Natural killer cell (primary cell): ENCODE data around the gene PRDM8. TPM values are rescaled to one million over a fixed set of nuclear protein-coding genes. Genes with fewer than 3 reads are reported as not detected.

Experiments
- ATAC-seq, 3 donors: fragments of 150-1000 bp in 2 of 3; fragments of 200-7000 bp in 1 of 3; cut with Tn5 transposase; 1 replicate in 1 of 3; 2 replicates in 2 of 3; pipeline ENCODE4 v1.10.0; 2021; ENCODE audit warnings: mild to moderate bottlenecking in 2 of 3, moderate library complexity in 2 of 3
- DNase-seq, 2 donors: peaks; one replicate each; pipeline versions ENCODE4 v3.0.0 to v3.0.0-alpha.2; 2013 to 2021; ENCODE audit warnings: mixed read lengths in 1 of 2
- H3K27ac ChIP-seq: one replicate; pipeline ENCODE4 v1.5.1; 2013; ENCODE audit warnings: mild to moderate bottlenecking, low read length
- H3K27me3 ChIP-seq: one replicate; pipeline ENCODE4 v1.6.1; 2013; ENCODE audit warnings: low read length; ENCODE audit not compliant: control insufficient read depth, insufficient read depth
- H3K36me3 ChIP-seq: one replicate; pipeline ENCODE4 v1.6.1; 2013; ENCODE audit warnings: low read length; ENCODE audit not compliant: control insufficient read depth, insufficient read depth
- H3K4me1 ChIP-seq: one replicate; pipeline ENCODE4 v1.6.1; 2013; ENCODE audit warnings: low read length; ENCODE audit not compliant: control insufficient read depth, insufficient read depth
- H3K4me3 ChIP-seq: one replicate; pipeline ENCODE4 v1.5.1; 2013; ENCODE audit warnings: low read length
- H3K9me3 ChIP-seq: one replicate; pipeline ENCODE4 v1.6.1; 2013; ENCODE audit warnings: low read length; ENCODE audit not compliant: control insufficient read depth, insufficient read depth
- H3K27ac Mint-ChIP-seq, 2 donors: one replicate each; pipeline ENCODE4 v1.8.0; 2022; ENCODE audit warnings: mild to moderate bottlenecking in 2 of 2, mixed read lengths in 2 of 2, moderate library complexity in 1 of 2
- H3K27me3 Mint-ChIP-seq, 2 donors: one replicate each; pipeline ENCODE4 v1.8.0; 2022; ENCODE audit warnings: low read depth in 2 of 2, mixed read lengths in 2 of 2
- H3K36me3 Mint-ChIP-seq: one replicate; pipeline ENCODE4 v1.8.0; 2022; ENCODE audit warnings: mixed read lengths
- H3K4me1 Mint-ChIP-seq, 2 donors: one replicate each; pipeline ENCODE4 v1.8.0; 2022; ENCODE audit warnings: mixed read lengths in 2 of 2
- H3K4me3 Mint-ChIP-seq: one replicate; pipeline ENCODE4 v1.8.0; 2022; ENCODE audit warnings: mild to moderate bottlenecking, moderate library complexity, mixed read lengths
- H3K9me3 Mint-ChIP-seq, 2 donors: one replicate each; pipeline ENCODE4 v1.8.0; 2022; ENCODE audit warnings: mixed read lengths in 2 of 2
- CTCF ChIP-seq: fragments of 200-600 bp; IDR thresholded peaks from one replicate; pipeline ENCODE4 v1.8.0; 2022; ENCODE audit warnings: antibody characterized with exemption
- WGBS: methylation state at CpG from one replicate; pipeline ENCODE4 v1.1.7; 2013; ENCODE audit warnings: missing lambda C conversion rate; ENCODE audit not compliant: insufficient coverage; 5-methylcytosine and 5-hydroxymethylcytosine counted together
- intact Hi-C: fragments of 100-400 bp; cut with micrococcal nuclease; formaldehyde crosslinking; loops from one replicate; pipeline ENCODE4 v1.14.2; 2022
- total RNA-seq, 4 donors: library from RNA; stranded (reverse); fragments of 120-200 nt in 1 of 4; gene quantifications; one replicate each; pipeline versions ENCODE4 v1.2.3 to v1.2.4, GENCODE V29; 2013 to 2022

PRDM8 gene
- total RNA-seq, 3 donors from 2014 or later (not counting 1 experiment from before 2014, with no cell fraction given) = 5.8 to 6.2 (median 6.0) TPM

DNA sequence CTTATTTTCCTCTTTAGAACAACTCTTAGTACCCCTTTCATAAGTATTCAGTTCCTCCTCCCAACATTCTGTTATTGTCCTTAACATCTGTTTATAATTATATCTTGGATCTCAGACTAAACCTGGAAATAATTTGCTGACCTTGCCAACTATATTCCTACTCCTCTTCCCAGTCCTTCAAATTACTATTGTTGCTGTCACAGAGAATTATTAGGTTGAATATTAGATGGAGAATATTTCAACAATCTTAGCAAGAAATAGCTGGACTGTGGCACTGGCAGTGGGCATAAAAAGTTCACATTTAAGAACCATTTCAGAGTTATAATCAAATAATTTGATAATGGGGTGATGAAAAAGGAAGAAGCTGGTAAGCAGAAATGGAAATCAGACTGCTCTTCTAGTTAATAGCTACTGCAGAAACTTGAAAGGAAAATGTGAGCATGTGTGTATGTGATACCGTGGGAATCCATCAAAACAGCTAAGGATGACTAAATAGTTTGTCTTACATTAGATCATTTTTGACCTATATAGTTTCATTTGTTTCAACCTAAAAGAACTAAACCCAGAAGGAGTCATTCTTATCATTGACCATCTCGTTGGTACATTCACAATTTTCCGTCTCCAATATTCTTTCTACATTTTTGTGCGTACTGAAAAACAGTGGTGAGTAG lies 43.3 kb upstream of the PRDM8 start:
- H3K27me3 Mint-ChIP-seq = peaks cover 0 to 4% of the 10 kb centered on the region in 2 donors
- no peak overlapping the region for H3K4me3 ChIP-seq
- H3K27ac Mint-ChIP-seq = no peak overlapping the region
- H3K36me3 Mint-ChIP-seq = no peaks in the 10 kb centered on the region
- no peaks in the 10 kb centered on the region for H3K27me3 ChIP-seq
- no peaks in the 10 kb centered on the region for H3K4me1 ChIP-seq
- ATAC-seq (no peak), DNase-seq (no peak)
- H3K36me3 ChIP-seq = no peaks in the 10 kb centered on the region
- H3K9me3 ChIP-seq = no peaks in the 10 kb centered on the region
- intact Hi-C loops = no loop called here
- H3K27ac ChIP-seq = no peak overlapping the region
- no peak for TF ChIP-seq CTCF
- 98% methylated on average over 3 of the region's 4 CpGs for WGBS
- H3K9me3 Mint-ChIP-seq = no peaks in the 10 kb centered on the region
- no peaks in the 10 kb centered on the region for H3K4me1 Mint-ChIP-seq
- no peak overlapping the region for H3K4me3 Mint-ChIP-seq

GRCh38 chr4:80154545-80154933 lies 42.8 kb upstream of the PRDM8 start:
- Histone ChIP-seq H3K9me3 (no peaks in the 10 kb centered on the region), H3K27me3 (no peaks in the 10 kb centered on the region), H3K4me1 (no peaks in the 10 kb centered on the region), H3K4me3 (no peak overlapping the region), H3K27ac (no peak overlapping the region), H3K36me3 (no peaks in the 10 kb centered on the region)
- DNase-seq (no peak), ATAC-seq (no peak)
- H3K4me3 Mint-ChIP-seq = no peak overlapping the region
- no peaks in the 10 kb centered on the region for H3K4me1 Mint-ChIP-seq
- no peak for TF ChIP-seq CTCF
- H3K36me3 Mint-ChIP-seq = no peaks in the 10 kb centered on the region
- intact Hi-C loops = no loop called here
- H3K9me3 Mint-ChIP-seq = no peaks in the 10 kb centered on the region
- peaks cover 0 to 2% of the 10 kb centered on the region in 2 donors for H3K27me3 Mint-ChIP-seq
- 69% methylated on average over 2 of the region's 3 CpGs for WGBS
- no peak overlapping the region for H3K27ac Mint-ChIP-seq

- WGBS = no CpG with 5 or more reads among the region's 2 CpGs
- DNase-seq = no peak
- Histone ChIP-seq H3K27ac (no peak overlapping the region), H3K27me3 (no peaks in the 10 kb centered on the region), H3K4me3 (no peak overlapping the region), H3K4me1 (no peaks in the 10 kb centered on the region), H3K36me3 (no peaks in the 10 kb centered on the region), H3K9me3 (no peaks in the 10 kb centered on the region)
- Mint-ChIP-seq H3K4me3 (no peak overlapping the region), H3K4me1 (no peaks in the 10 kb centered on the region), H3K9me3 (no peaks in the 10 kb centered on the region), H3K27ac (no peak overlapping the region), H3K36me3 (no peaks in the 10 kb centered on the region), H3K27me3 (peaks cover 0 to 2% of the 10 kb centered on the region in 2 donors)
- TF ChIP-seq CTCF = no peak
- intact Hi-C loops = no loop called here
- ATAC-seq = no peak
Measured at GRCh38 chr4:80155316-80155982, 41.9 kb upstream of the PRDM8 start.
